ENCODE measurements around the gene EXOC7.

EXOC7 gene

DNA sequence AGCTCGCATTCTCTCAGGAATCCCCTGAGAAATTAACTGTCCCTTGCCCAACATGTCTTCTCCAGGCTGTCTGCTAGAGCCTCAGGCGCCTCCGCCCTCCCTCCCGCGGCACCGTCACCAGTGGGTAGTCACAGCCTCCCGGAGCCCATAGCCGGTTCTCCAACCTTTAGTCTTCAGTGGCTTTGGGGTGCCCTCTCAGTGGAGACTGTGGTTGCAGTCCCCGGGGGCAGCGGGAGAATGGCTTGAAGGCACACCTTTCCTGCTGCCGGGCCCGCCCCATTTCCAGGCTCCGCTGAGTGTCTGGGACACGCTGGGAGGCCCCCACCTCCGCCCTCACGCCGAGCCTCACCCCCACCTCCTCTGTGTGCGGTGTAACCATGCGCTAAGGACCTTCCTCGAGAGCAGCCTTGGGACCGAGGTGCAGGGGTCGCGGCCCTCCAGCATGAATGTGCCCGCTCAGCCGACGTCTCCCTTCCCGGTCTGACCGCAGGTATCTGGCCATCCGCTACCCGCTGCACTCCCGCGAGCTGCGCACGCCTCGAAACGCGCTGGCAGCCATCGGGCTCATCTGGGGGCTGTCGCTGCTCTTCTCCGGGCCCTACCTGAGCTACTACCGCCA lies 27.3 kb downstream of the EXOC7 start:
- no peak for DNase-seq (ENCODE audit: low read depth)
- H3K4me3 ChIP-seq (ENCODE audit: low read depth, low read length): no peak overlapping the region
- TF ChIP-seq CTCF (conservative IDR thresholded peaks at IDR 0.05; ENCODE audit: low read depth, low read length): no peak

DNA sequence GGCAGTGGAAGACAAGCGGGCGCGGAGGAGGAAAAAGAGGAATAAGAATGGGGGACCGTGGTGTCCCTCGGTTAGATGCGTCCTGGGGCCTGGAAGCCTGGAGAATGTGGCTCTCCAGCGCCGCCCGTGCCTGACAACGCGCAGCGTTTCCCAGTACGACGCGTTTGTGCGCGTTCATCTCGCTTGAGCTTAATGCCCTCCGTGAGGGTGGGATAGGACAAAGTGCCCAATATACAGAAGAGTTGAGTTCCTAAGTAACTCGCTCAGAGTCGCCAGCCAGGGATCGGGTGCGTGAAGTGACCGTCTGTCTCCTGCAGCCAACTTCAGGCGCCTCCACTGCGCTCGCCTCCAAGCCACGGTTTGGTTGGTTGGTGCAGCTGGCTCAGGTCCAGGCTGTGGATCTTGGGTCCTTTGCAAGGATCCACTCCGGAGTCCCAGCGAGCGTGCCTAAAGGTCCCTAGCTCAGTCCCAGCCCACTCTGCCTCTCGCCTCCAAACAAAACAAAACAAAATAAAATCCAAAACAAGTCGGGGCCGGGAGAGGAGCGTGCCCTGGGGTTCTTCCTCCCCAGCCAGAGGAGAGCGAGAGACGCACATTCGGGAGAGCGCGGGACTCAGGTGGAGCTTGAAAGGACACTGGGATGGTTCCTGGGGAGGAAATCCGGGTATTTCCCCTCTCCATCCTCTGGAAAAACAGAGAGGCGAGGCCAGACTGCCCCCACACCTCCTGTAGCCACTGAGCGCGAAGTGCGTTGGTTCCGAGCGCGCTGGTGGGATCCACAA lies 28.0 kb downstream of the EXOC7 start:
- no peak overlapping the region for H3K4me3 ChIP-seq (ENCODE audit: low read depth, low read length)
- peak; percentile 15 for TF ChIP-seq CTCF (conservative IDR thresholded peaks at IDR 0.05; ENCODE audit: low read depth, low read length)

DNA sequence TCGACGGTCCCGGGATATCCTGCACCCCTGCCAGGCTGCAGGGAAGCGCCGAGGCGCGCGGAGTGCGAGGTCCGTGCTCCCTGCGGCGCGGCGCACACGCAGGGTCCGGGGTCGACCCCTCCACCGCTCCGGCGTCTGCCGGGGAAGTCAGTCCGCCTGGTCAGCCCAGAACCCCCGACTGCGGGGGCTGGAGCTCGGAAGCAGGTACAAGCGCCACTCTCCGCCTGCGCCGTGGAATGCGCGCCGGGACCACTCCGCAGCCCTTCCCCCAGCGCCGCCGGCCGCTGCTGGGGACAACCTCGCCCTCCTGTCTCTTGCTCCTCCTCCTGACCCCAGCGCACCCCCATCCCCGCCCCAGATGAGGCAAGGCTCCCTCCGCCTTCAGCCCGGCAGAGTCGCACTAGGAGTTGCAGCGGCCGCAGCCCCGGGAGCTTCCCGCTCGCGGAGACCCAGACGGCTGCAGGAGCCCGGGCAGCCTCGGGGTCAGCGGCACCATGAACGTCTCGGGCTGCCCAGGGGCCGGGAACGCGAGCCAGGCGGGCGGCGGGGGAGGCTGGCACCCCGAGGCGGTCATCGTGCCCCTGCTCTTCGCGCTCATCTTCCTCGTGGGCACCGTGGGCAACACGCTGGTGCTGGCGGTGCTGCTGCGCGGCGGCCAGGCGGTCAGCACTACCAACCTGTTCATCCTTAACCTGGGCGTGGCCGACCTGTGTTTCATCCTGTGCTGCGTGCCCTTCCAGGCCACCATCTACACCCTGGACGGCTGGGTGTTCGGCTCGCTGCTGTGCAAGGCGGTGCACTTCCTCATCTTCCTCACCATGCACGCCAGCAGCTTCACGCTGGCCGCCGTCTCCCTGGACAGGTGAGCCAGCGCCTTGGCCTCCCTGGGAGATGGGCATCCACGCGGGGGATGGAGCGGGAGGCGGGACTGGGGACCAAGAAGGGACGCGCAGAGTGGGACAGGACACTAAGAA lies 28.9 kb downstream of the EXOC7 start, which contains the start of gene GALR2:
TSS of gene GALR2 (plus strand) at position 392 of the 974 bp plus-strand sequence. CDS start at position 495, 103 bp downstream.
- DNase-seq (ENCODE audit: low read depth): no peak
- TF ChIP-seq CTCF (conservative IDR thresholded peaks at IDR 0.05; ENCODE audit: low read depth, low read length): no peak
- H3K4me3 ChIP-seq (ENCODE audit: low read depth, low read length): no peak within 1 kb of the TSS

More for the DNA sequence above, 28.0 kb downstream of the EXOC7 start:
- no peak for DNase-seq (ENCODE audit: low read depth)

DNA sequence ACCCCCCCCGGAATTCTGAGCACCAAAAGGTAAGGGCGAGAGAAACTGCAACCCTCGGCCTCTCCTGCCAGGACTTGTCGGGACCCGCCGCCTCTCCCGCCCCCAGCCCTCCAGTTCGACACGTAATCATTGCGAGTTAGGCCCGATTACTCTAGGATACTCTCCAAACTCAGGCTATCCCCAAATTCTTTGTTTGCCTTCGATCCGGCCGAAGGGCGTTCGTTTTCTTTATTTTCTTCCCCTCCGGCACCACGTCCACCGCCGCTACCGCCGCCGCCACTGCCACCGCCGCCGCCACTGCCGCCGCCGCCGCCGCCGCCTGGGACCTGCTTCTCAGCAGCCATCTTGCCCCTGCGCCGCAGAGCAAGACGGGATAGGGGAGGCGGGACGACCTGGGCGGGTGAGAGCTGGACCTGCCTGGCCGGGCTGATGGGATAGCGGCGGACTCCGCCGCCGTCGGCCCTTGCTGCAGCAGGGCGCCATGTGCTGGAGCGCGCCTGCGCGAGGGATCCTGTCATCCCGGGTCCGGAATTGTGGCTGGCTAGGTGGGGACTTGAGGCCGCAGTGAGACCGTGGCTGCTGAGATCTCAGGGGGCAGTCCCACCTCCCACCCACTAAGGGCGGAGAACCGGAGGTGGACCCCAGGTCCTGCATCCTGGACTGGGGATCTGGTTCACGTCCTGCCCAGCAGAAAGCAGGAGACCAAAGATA lies 31.3 kb downstream of the EXOC7 start, which contains the start of gene SRP68:
TSS of gene SRP68 (minus strand) at position 370 of the 711 bp plus-strand sequence. CDS start at position 344, 26 bp downstream.
- H3K4me3 ChIP-seq (ENCODE audit: low read depth, low read length): peak within 1 kb of the TSS; percentile 78
- TF ChIP-seq CTCF (conservative IDR thresholded peaks at IDR 0.05; ENCODE audit: low read depth, low read length): no peak
- peak; percentile 95 for DNase-seq (ENCODE audit: low read depth)

GRCh38 chr17:76071531-76072147 lies 31.9 kb downstream of the EXOC7 start:
- no peak for DNase-seq (ENCODE audit: low read depth)
- TF ChIP-seq CTCF (conservative IDR thresholded peaks at IDR 0.05; ENCODE audit: low read depth, low read length): no peak
- peak overlapping the region; percentile 78 for H3K4me3 ChIP-seq (ENCODE audit: low read depth, low read length)

- no peak for TF ChIP-seq CTCF (conservative IDR thresholded peaks at IDR 0.05; ENCODE audit: low read depth, low read length)
- no peak overlapping the region for H3K4me3 ChIP-seq (ENCODE audit: low read depth, low read length)
- DNase-seq (ENCODE audit: low read depth): no peak
Observed at GRCh38 chr17:76065775-76066174, 37.8 kb downstream of the EXOC7 start.

All from choroid plexus epithelial cell (primary cell).